Measurements from ENCODE around the gene CCDC174.

CCDC174 gene

GRCh38 chr3:14614189-14614588 lies 37.4 kb upstream of the CCDC174 start:
- TF ChIP-seq REST (IDR thresholded peaks at IDR 0.05; ENCODE audit: insufficient read depth in 1 of 2, low read depth in 2 of 2, low read length in 2 of 2) (no peak), TAF1 (IDR thresholded peaks at IDR 0.05; ENCODE audit: borderline replicate concordance, insufficient read depth, low read length) (no peak), SIN3A (IDR thresholded peaks at IDR 0.05; ENCODE audit: borderline replicate concordance, insufficient read depth, low read length) (no peak), FOXP2 (optimal IDR thresholded peaks at IDR 0.05; ENCODE audit: borderline replicate concordance, extremely low read depth, extremely low read length, insufficient read depth) (no peak), POLR2AphosphoS5 (IDR thresholded peaks at IDR 0.05; ENCODE audit: low read depth, low read length) (no peak)

DNA sequence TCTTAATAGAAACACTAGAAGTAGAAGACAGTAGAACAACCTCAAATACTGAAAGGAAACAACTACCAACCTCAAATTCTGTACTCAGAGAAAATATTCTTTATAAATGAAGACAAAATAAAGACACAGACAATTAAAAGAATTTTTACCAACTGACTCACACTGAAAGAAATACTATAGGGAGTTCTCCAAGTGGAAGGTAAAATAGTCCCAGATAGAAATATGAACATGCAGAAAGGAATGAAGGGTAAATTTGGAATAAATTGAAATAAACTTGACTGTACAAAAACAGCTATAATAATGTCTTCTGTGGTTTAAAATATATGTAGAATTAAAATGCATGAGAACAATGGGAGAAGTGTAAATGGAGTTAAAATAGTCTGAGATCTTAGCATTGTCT lies 36.7 kb upstream of the CCDC174 start:
- TF ChIP-seq SIN3A (IDR thresholded peaks at IDR 0.05; ENCODE audit: borderline replicate concordance, insufficient read depth, low read length) (no peak), REST (IDR thresholded peaks at IDR 0.05; ENCODE audit: insufficient read depth in 1 of 2, low read depth in 2 of 2, low read length in 2 of 2) (no peak), TAF1 (IDR thresholded peaks at IDR 0.05; ENCODE audit: borderline replicate concordance, insufficient read depth, low read length) (no peak), POLR2AphosphoS5 (IDR thresholded peaks at IDR 0.05; ENCODE audit: low read depth, low read length) (no peak), FOXP2 (optimal IDR thresholded peaks at IDR 0.05; ENCODE audit: borderline replicate concordance, extremely low read depth, extremely low read length, insufficient read depth) (no peak)

DNA sequence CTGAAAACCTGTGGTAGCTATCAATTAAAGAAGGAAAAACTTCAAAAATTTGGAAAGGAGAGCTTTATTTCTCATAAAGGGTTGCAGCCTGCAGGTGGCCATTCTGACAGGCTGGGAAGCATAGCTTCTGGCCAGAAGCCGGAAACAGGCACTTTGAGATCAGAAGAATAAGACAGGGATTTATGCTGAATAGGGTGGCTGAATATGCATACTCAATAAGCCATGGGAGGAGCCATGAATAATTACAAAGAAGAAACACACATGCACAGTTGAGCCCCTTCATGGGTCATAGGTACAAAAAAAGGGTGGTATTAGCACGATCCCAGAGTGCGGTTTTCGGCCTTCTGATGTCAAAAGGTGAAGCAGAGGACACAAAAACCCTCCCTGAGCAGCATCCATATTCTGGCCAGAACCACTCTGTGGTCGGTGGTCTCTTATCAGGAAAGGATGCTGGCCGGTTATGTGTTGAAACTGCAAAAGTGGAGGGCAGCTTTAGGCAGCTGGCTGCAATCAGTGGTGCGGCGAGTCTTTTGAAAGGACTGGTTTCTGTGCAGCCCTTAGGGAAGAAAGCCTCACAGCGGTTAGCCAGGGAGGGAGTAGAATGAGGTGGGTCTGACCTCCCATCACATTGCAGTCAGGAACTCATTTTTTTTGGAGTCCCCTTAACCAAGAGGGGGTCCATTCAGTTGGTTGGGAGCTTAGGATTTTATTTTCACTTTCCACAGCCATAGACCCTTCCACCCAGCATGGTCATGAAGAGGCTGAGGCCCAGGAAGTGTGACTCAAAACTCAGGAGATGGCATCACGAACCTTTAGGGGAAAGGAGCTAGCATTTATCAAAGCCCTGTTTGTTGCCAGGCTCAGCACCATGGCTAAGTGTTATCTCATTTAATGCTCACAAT lies 34.7 kb upstream of the CCDC174 start:
- TF ChIP-seq TAF1 (IDR thresholded peaks at IDR 0.05; ENCODE audit: borderline replicate concordance, insufficient read depth, low read length) = no peak

- TF ChIP-seq REST (IDR thresholded peaks at IDR 0.05; ENCODE audit: insufficient read depth in 1 of 2, low read depth in 2 of 2, low read length in 2 of 2) (no peak), TAF1 (IDR thresholded peaks at IDR 0.05; ENCODE audit: borderline replicate concordance, insufficient read depth, low read length) (no peak), POLR2AphosphoS5 (IDR thresholded peaks at IDR 0.05; ENCODE audit: low read depth, low read length) (no peak), SIN3A (IDR thresholded peaks at IDR 0.05; ENCODE audit: borderline replicate concordance, insufficient read depth, low read length) (no peak), FOXP2 (optimal IDR thresholded peaks at IDR 0.05; ENCODE audit: borderline replicate concordance, extremely low read depth, extremely low read length, insufficient read depth) (no peak)
Observed at GRCh38 chr3:14617508-14618023, 34.0 kb upstream of the CCDC174 start.

GRCh38 chr3:14619605-14620004 lies 32.0 kb upstream of the CCDC174 start:
- TF ChIP-seq POLR2AphosphoS5 (IDR thresholded peaks at IDR 0.05; ENCODE audit: low read depth, low read length) (no peak), SIN3A (IDR thresholded peaks at IDR 0.05; ENCODE audit: borderline replicate concordance, insufficient read depth, low read length) (no peak), TAF1 (IDR thresholded peaks at IDR 0.05; ENCODE audit: borderline replicate concordance, insufficient read depth, low read length) (no peak), REST (IDR thresholded peaks at IDR 0.05; ENCODE audit: insufficient read depth in 1 of 2, low read depth in 2 of 2, low read length in 2 of 2) (no peak), FOXP2 (optimal IDR thresholded peaks at IDR 0.05; ENCODE audit: borderline replicate concordance, extremely low read depth, extremely low read length, insufficient read depth) (no peak)
